NK-92 (cell line): ENCODE measurements around the gene ATP2C2.
"Not testable (repeated sequence)": the region's sequence is repeated elsewhere in the genome, so short reads cannot be mapped to it uniquely, and the experiment has no call there.

Experiments
- DNase-seq: peaks from one replicate; lab custom pipeline; 2025; ENCODE audit not compliant: unreplicated experiment; lab: John Stamatoyannopoulos, UW

The ATP2C2 gene

DNA sequence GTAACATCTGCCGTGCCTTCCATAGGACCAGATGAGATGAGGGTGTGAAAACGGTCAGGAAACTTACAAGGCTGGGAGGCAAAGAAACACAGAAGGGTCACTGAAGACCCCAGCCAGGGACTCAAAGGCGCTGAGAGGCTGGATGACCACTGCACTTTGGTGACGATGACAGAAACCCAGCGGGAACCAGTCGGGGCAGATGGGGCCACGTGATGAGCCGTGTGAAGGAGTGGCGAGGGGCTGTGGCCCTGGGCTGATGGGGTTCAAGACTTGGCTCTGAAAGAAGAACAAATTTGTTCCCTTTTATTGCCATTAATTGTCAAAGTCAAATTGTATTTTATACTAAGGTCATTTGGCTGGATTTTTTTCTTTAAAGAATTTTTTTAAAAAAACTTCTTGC is 28.6 kb upstream of the ATP2C2 start:
- no peak for DNase-seq

DNA sequence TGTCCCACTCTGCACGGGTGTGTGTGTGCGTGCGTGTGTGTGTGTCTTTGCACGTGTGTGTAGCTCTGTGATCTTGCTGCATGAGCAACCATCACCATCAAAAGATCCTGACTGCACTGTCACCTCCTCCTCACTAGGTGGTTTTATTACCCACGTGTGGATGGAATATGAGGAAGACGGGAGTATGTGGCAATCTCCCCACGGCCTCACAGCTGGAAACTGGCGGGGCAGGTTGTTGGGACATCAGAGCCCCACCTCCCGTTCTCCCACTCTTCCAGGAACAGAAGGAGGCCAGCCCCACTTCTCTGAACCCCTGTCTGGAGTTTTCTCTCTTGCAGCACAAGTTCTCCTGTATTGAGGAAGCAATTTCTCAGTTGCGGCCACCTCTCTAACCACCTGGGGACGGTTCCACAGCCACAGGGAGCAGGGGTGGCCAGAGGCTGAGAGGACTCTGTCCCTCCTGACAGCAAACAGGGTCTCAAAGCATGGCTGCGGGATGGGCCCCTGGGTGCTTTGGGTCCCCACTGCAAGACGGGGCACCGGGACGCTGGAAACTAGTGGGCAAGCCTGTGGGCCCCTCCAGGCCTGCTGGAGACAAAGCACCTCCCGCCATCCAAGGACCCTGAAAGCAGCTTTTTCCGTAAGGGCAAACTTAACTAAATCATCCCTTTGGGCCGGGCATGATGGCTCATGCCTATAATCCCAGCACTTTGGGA is 27.9 kb upstream of the ATP2C2 start:
- no peak for DNase-seq

DNA sequence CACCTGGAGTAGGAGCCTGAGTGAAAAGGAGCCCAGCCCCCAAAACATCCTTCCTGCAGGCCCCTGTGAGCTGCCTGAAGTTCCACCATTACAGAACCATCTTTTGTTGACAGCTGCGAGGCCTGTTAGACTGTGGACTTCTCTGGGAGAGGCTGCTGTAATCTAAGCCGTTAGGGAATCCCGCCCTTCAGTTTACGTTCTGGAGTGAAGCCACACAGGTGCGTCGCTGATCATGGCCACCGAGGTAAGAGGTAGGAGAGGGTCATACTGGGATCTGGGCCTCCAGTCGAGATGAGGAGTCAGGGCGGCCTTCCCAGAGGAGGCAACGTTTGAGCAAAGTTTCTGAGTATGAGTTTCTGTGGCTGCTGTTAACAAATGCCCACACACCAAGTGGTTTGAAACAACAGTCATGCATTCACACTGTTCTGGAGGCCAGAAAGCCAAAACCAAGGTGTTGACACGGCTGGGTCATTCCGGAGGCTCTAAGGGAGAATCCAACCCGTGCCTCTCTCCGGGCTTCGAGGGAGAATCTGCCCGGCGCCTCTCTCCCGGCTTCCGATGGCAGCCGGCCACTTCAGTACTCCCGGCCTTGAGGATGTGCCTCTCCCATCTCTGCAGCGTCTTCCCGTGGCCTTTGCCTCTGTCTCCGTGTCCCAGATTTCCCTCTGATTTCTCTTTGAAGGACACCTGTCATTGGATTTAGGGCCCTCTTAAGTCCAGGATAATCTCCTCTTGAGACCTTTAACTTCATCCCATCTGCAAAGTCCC is 26.6 kb upstream of the ATP2C2 start:
- no peak for DNase-seq

DNA sequence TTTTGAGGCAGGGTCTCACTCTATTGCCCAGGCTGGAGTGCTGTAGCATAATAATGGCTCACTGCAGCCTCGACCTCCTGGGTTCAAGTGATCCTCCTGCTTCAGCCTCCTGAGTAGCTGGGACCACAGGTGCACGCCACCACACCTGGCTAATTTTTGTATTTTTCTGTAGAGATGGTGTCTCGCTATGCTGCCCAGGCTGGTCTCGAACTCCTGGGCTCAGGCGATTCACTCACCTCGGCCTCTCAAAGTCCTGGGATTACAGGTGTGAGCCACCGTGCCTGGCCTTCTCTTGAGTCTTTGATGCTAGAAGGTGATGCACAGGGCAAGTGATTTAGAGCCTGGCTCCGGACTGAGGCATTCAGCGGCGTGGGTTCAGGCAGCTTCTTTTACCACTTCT is 24.5 kb upstream of the ATP2C2 start:
- DNase-seq: not testable (repeated sequence)

DNA sequence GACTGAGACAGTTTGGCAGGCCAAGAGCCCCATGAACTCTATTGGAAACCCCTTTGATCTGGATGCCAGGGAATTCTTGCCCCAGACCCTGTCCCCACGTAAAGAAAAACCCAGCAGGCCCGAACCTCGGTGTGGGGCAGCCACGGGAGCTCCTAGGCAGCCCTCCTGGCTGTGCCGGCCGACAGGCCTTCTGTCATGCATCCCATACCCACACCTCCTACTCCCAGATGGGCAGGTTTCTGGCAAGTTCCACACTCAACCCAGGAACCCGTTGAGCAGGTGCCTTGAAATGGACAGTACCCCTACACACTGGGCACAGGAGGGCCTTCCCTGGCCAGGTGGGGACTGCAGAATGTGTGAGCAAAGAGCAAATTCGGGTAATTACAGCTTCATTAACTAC is 23.6 kb upstream of the ATP2C2 start:
- DNase-seq: no peak

DNA sequence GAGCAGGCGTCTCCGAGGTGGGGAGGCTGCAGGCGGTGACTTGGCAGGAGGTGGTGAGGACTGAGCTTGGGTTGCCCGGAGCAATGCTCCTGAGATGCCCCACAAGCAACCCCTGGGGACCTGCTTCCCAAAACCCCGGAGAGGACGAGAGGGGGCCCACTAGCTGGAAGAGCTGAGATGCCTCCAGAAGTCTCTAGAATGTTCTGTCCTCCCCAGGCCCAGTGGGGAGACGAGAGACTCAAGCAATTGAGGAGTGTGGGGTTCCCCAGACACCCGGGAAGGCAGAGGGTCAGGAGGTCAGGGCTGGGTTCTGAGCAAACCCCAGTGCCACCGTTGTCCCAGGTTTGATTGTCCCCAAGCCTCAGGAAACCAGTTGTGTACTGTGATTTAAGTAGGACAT is 21.2 kb upstream of the ATP2C2 start:
- no peak for DNase-seq

DNA sequence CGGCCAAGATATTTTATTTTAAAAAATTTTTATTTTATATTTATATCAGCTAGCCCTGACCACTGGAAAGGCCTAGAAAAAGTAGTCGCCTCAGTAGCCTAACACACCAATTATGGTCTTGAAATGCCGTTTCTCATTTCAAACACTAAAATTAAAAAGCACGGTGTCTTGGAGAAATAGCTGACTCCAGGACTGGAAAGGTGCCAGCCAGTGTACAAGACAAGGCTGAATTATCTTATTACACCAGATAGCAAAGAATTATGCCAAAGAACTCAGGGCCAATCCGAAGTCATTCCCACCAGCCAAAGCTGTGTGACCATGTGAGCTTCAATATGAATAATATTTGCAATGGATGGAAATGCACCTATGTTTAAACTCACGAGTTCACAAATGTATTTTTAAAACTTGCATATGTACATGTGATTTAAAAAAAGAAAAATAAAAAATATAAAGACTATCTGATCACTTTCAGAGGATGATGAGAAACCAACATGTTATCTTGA is 19.9 kb upstream of the ATP2C2 start:
- DNase-seq: no peak

DNA sequence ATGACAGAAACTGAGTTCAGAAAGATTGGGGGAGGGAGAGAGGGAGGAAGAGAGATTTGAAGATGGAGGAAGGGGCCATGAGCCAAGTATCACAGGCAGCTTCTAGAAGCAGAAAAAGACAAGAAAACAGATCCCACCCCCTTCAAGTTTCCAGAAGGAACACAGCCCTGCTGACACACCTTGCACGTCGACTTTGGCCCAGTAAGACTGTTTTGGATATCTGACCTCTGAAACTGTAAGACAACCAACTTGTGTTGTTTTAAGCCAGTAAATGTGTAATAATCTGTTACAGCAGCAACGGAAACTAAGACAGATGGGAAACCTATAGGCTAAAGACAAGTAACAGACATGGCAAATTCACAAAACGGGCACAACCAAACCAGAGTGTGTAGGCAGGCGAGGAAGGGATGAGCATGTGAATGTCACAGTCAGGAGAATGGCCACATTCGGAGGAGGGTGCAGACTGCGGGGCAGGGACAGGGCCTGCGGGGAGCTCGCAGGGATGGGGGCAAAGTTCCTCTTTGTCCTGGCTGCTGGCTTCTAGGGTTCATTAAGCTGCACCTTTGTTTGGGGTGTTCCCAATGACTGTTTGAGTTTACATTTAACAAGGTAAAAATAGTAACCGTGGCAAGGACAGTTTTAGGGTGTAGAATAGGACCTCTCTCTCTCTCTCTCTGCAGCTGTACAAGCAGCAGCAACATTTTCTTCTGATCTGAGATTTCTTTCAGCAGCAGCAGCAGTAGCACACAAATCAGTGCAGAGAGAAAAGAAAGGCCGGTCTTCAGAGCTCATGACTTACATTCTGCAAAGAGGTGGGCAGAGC is 18.3 kb upstream of the ATP2C2 start:
- no peak for DNase-seq

DNA sequence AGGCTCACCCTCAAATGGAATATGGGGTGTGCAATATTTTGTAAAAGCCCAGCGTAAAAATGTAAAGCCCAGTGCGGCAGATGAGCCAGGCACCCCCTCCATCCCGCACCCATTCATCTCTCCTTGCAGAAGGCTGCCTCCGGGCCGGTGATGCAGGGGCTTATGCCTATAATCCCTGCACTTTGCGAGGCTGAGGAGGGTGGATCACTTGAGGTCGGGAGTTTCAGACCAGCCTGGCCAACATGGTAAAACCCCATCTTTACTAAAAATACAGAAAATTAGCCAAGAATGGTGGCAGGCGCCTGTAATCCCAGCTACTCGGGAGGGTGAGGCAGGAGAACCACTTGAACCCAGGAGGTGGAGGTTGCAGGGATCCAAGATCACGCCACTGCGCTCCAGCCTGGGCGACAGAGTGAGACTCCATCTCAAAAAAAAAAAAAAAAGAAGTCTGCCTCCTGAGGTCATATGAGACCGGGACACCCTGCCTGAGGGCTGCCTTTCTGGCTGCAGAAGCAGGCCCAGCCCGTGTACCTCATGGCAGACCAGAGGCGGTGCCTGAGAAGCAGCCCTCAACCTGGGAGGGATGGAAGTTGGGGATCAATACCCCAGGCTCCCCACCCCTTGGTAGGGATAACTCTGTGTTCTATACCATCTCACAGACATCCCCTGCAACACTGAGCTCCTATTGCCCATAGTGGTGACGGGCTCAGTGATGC is 17.5 kb upstream of the ATP2C2 start:
- DNase-seq: no peak

DNA sequence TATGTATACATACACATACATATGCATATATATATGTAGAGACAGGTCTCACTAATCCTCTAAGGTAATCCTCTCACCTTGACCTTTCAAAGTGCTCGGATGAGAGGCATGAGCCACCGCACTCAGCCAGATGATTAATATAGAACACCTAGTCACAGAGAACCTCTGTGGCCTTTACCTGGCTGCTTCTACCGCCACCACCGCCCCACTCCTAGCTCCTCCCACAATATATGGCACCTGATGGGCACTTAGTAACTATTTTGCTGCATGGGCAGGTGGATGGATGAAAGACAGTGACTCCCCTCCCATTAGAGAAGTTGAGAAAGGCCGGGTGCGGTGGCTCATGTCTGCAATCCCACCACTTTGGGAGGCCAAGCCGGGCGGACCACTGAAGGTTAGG is 16.7 kb upstream of the ATP2C2 start:
- no peak for DNase-seq

DNA sequence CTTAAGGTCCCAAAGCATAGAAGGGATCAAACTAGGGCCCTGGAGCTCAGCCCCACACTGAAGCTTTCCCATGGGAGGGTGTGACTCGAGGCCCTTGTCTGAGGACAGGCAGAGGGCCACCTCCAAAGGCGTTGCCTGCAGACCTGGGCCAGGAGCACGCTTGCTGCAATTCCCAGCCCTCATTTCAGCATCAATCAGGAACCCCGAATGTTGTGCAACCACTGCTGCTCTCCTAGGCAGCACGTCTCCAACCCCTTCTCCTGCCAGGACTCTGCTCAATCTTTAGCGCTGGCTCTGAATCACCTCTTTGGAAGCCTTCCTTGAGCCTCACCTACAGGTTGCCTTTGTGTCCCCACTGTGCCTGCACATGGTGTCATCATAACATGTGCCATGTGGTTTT is 14.0 kb upstream of the ATP2C2 start:
- DNase-seq: no peak

DNA sequence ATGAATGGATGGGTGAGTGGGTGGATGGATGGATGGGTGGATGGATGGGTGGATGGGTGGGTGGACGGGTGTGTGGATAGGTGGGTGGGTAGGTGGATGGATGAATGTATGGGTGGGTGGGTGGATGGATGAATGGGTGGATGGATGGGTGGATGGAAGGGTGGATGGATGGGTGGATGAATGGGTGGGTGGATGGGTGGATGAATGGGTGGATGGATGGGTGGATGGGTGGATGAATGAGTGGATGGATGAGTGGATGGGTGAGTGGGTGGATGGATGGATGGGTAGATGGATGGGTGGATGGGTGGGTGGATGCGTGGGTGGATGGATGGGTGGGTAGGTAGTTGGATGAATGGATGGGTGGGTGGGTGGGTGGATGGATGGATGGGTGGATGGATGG is 13.2 kb upstream of the ATP2C2 start:
- no peak for DNase-seq

DNA sequence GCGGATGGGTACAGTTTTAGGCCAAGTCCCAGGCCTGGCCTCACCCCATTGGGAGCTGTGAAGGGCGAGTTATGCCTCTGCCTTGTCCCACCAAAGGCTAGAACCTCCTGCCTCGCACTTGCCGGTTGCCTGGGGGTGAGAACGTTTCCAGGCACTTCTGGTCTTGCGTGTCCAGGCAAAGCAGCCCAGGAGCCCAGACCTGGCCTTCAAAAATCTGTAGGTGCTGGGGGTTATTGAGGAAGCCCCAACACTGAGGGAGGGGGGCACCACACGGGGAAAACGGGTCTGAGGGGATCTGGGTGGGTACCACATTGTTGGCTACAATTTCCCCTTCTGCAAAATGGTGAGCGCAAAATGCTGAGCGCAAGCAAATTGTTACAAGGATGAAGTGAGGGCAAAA is 12.2 kb upstream of the ATP2C2 start:
- no peak for DNase-seq

DNA sequence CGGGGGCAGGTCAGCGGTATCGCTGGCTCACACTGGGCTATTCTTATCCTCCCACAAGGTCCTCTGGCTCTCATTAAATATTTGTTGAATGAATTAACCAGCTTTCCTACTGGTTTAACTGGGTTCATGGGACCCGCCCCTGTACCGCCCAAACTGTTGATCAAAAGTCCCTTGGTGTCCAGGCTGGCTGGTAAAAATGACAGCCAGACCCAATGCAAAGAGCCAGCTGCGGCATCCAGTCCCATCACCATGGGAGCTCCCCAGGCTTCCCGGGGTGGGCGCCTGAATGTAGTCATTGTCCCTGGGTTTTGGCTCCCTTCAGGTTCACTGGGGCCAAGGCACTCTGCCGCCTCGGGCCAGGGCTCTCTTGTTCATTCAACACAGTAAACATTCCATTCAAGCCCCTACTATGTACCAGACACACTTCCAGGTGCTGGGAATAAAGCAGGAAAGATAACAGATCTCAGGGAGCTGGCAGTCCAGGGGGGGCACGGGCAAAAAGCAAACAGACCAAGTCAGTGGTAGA is 11.7 kb upstream of the ATP2C2 start:
- no peak for DNase-seq

DNA sequence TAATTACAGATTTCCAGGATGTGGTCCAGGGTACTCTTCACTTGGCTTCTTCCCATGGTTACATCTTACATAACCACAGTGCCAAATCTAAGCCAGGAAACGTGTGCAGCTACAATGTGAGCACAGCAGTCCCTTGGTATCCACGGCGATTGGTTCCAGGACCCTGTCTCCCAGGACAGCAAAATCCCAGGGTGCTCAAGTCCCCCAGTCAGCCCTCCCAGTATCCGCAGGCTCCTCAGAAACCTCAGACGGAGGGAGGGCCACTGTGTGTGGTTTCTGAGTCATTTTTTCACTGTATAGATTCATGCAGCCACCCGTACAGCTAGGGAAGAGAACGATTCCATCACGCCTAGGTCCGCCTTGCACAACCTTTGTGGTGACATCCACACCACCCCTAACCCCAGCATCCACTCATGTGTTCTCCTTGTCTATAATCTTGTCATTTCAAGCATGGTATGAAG is 11.1 kb upstream of the ATP2C2 start:
- no peak for DNase-seq

DNA sequence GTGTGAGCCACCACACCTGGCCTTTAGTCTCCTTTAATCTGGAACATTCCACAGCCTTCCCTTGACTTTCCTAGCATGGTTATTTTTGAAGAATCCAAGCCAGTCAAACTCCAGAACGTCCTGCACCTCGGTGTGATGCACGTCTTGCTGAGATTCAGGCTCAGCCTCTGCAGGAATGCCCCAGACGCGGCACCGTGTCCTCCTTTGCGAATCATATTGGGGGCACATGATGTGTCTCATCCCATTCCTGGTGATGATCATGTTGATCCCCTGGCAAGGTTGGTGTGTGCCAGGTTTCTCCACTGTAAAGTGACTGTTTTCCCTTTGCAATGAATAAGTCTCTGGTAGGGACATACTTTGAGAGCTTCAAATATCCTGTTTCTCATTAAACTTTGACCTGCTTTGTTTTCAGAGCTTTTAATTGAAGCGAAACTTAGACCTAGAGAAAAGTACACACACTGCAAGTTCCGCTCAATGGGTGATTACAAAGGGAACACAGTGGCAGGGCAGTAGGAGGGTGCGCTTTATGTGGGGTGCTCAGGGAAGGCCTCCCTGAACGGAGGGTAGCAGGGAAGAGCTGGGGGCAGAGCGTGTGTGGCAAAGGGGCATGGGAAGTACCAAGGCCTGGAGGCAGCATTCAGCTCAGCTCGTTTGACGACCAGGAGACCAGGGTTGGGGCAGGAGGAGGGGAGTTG is 9.6 kb upstream of the ATP2C2 start:
- DNase-seq: no peak

DNA sequence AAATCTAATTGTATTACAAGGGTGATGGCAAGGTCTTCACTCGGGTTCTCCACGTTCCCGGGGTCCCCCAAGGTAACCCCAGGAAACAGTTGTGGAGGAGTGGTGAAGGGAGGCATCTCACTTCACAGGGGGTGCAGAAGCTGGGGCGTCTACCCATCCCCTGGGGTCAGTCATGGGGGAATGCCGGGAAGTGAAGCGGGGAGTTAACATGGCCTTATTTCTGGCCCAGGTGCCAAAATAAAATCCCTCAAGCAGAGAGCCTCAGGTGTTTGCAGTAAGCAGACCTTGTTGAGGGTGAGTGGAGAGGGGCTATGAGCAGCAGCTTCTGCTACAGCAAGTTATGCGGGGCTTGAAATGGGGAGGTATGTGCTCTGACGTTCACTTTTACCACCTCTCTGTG is 9.0 kb upstream of the ATP2C2 start:
- DNase-seq: no peak

DNA sequence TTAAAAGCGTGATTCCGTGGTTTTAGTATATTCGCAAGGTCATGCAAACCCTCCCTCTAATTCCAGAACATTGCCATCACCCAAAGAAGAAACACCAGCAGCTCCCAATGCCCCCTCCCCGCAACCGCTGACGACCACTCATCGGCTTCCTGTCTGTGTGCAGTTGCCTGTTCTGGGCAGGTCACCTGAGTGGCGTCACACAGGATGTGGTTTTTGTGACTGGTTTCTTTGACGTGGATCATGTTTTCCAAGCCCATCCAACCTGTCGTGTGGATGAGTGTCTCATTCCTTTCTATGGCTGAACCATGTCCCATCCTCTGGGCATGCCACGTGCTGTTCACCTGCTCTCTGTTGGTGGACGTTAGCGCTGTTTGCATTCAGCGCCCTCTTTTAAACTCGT is 8.2 kb upstream of the ATP2C2 start:
- no peak for DNase-seq

DNA sequence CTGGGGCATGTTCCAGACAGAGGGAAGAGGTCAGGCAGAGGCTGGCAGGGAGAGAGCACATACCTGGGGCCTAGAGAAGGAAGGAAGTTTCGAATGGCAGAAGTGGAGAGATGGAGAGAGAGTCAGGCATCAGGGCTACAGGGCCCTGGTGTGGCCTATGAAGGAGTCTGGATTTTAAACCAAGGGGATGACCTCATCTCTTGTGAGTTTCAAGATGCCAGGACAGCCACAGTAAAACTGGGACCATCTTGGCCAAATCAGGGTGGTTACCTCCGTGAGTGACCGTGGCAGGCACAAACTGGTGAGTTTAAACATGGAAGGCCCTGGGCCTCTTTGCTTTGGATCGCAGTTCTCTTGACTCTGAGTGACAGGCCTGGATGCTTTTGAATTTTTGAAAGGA is 7.6 kb upstream of the ATP2C2 start:
- DNase-seq: no peak

DNA sequence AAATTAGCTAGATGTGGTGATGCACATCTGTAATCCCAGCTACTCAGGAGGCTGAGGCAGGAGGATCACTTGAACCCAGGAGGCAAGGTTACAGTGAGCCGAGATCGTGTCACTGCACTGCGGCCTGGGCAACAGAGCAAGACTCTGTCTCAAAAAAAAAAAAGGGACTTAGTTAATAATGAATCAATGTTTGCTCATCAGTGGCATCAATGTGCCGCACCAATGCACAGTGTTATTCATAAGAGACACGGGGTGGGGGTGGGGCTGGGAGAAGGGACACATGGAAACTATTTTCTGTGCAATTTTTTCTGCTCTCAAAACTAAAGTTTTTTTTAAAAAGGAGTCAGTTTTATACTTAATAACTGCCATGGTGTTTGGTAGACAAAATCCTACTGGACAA is 6.8 kb upstream of the ATP2C2 start:
- no peak for DNase-seq
